VCaP (cell line): ENCODE measurements around the gene RCC1.
"Not testable (repeated sequence)": the region's sequence is repeated elsewhere in the genome, so short reads cannot be mapped to it uniquely, and the experiment has no call there.

Experiments used
- H3K27ac ChIP-seq: fragments of 450-650 bp; 2 replicates; pipeline ENCODE4 v1.5.1; 2017
- CTCF ChIP-seq: fragments of 450-650 bp; conservative IDR thresholded peaks from 2 replicates; pipeline ENCODE4 v1.5.1; 2017; ENCODE audit warnings: mild to moderate bottlenecking, moderate library complexity

Gene RCC1

GRCh38 chr1:28579401-28579800, 73.6 kb downstream of the RCC1 start:
- H3K27ac ChIP-seq, result peak overlapping the region; percentile 85; the same call in 1 of the 2 replicates
- no peak for TF ChIP-seq CTCF

GRCh38 chr1:28580722-28581530, 75.1 kb downstream of the RCC1 start:
- peak overlapping the region; percentile 85 for H3K27ac ChIP-seq
- TF ChIP-seq CTCF, result peak; percentile 52

GRCh38 chr1:28581531-28582247, 75.8 kb downstream of the RCC1 start:
- peak; percentile 19; the same call in 1 of the 2 replicates for TF ChIP-seq CTCF
- H3K27ac ChIP-seq, result peak overlapping the region; percentile 85

GRCh38 chr1:28582248-28582615, 76.4 kb downstream of the RCC1 start:
- TF ChIP-seq CTCF, result no peak
- peak overlapping the region; percentile 85 for H3K27ac ChIP-seq

- not testable (repeated sequence) for H3K27ac ChIP-seq
Measured at GRCh38 chr1:28586585-28587391, 80.9 kb downstream of the RCC1 start.
